ENCODE results near the gene CAMK4.
"Not testable (repeated sequence)": the region's sequence is repeated elsewhere in the genome, so short reads cannot be mapped to it uniquely, and the experiment has no call there.

The CAMK4 gene

GRCh38 chr5:111383288-111383970 is 159.2 kb downstream of the CAMK4 start:
- DNase-seq (ENCODE audit: low spot score), result no peak

- DNase-seq (ENCODE audit: low spot score), result no peak
Measured at GRCh38 chr5:111384220-111384619, 160.0 kb downstream of the CAMK4 start.

GRCh38 chr5:111385051-111385450 is 160.9 kb downstream of the CAMK4 start:
- DNase-seq (ENCODE audit: low spot score), result no peak

DNA sequence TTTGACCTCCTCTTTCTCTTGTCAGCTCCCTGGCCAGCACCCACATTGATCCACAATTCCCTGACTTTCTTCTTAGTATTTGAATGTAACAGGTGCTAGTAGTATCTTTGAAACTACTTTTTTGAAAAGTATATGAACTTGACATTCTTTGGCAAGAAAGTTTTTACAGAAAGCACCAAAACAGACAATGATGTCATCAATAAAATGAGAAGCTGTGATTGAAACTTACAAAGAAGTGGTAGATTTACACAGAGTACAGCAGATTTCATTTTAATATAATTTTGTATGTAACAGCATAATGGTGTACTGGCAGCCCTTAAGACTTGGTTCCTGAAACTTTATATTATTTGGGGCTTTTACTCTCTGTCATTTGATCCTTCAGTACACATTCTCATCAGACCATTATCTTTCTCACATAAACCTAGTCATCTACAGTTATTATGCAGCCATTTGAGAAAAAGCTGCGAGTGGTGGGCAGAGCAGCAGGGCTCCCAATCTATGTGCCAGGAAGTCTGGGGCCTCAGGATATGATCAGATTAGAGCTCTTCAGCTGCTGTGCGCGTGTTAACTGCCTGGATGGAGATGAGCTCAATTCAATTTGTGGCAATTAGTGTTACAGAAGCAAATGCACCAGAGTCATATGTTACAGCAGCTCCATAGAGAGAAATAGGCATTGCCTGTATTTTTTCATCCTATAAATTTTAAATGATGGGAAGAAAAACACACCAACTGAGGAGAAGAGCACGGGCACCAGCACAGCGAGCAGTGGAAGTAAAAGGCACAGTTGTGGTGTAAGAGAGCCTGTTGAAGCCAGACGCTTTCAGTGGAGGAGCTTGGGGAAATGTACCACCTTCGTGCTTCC is 162.0 kb downstream of the CAMK4 start:
- DNase-seq (ENCODE audit: low spot score), result no peak

- no peak for DNase-seq (ENCODE audit: low spot score)
Measured at GRCh38 chr5:111386832-111387162, 162.6 kb downstream of the CAMK4 start.

DNA sequence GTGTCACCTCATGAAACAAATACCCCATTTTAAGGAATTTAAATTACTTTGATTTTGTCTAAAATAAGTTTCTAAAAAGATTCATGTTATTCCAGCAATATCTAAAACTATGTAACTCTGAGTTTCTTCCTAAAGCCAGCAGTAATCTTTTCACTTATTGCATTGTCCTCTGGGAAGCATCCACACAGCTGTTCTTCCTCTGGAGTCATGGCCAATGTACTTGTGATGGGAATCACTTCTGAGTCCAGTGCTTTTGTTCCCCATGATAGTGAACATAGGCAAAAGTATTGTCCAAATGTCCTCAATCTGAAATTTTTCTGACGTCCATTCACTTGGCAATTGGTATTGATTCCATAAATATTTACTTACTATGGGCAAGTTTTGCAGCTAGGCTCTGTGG is 163.2 kb downstream of the CAMK4 start:
- no peak for DNase-seq (ENCODE audit: low spot score)

DNA sequence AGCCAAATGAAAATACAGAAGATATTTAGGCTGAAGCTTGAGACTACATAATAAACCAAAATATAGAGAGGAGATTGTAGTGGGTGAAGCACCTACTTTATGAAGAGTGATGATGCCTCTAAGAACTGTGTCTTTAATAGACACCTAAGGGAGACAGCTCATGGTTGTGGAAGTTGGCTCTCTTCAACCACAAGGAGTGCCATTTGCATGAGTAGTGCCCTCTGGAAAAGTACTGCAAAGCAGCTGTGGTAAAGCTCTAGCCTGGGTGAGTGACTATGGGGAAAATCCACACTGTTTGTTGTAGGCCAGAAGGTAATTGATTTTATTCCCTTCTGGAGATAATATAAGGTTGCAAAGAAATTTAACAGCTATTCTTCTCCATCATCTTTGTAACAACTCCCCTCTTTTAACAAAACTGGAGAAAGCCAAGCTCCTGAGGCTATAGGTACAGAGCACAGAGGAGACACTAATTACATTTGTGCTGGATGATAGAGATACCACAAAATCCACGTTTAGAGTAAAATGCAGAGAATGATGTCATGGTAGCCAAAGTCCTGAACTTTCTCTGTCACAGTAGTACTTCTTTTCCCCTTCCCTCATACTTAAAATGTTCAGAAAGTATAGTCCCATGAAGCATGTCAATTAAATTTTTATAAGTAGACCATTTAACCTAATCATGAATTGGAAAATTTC is 165.4 kb downstream of the CAMK4 start:
- peak; percentile 42 for DNase-seq (ENCODE audit: low spot score)

DNA sequence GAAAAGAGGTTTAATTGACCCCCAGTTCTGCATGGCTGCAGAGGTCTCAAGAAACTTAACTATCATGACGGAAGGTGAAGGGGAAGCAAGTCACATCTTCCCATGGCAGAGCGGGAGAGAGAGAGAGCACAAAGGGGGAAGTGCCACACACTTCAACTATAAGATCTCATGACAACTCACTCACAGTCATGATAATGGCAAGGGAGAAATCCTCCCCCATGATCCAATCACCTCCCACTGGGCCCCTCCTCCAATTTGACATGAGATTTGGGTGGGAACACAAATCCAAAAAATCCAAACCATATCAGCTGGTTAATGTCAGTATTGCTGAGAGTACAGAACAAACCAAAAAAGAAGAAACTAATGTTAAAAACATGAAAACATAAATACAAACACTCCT is 168.0 kb downstream of the CAMK4 start:
- no peak for DNase-seq (ENCODE audit: low spot score)

GRCh38 chr5:111394586-111394985 is 170.4 kb downstream of the CAMK4 start:
- DNase-seq (ENCODE audit: low spot score), result no peak

DNA sequence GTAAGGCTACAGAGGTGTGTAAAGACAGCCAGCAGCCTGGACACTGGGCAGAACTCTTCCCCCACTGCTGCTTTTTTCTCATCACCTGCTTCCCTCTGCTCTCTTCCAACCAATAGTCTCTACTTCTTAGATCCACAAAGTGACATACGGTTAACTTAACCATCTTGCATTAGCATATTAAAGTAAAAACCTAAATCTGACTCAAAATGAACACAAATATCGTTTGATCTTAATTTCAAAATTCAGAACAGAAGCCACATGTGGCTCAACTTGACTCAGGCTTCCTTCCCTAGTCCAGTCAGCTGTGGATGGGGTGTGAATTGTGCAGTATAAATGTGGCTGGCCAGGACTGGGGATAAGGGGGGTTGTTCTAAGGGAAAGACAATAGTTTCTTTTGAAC is 173.8 kb downstream of the CAMK4 start:
- no peak for DNase-seq (ENCODE audit: low spot score)

GRCh38 chr5:111399113-111399512 is 174.9 kb downstream of the CAMK4 start:
- DNase-seq (ENCODE audit: low spot score), result no peak

- DNase-seq (ENCODE audit: low spot score), result no peak
Measured at GRCh38 chr5:111401906-111402305, 177.7 kb downstream of the CAMK4 start.

- DNase-seq (ENCODE audit: low spot score), result no peak
Measured at GRCh38 chr5:111404270-111404769, 180.1 kb downstream of the CAMK4 start.

- DNase-seq (ENCODE audit: low spot score), result no peak
Measured at GRCh38 chr5:111407562-111407961, 183.4 kb downstream of the CAMK4 start.

GRCh38 chr5:111408817-111409216 is 184.6 kb downstream of the CAMK4 start:
- no peak for DNase-seq (ENCODE audit: low spot score)

- DNase-seq (ENCODE audit: low spot score), result not testable (repeated sequence)
Measured at GRCh38 chr5:111409266-111409665, 185.1 kb downstream of the CAMK4 start.

DNA sequence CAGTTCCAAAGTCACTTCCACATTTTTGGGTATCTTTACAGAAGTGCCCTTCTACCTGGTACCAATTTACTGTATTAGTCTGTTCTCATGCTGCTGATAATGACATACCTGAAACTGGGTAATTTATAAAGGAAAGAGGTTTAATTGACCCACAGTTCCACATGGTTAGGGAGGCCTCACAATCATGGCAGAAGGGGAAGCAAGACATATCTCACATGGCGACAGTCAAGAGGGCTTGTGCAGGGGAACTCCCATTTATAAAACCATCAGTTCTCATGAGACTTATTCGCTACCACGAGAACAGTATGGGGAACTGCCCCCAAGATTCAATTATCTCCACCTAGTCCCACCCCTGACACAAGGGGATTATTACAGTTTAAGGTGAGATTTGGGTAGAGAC is 185.9 kb downstream of the CAMK4 start:
- DNase-seq (ENCODE audit: low spot score), result not testable (repeated sequence)

GRCh38 chr5:111411301-111411700 is 187.1 kb downstream of the CAMK4 start:
- DNase-seq (ENCODE audit: low spot score), result no peak

GRCh38 chr5:111412593-111412992 is 188.4 kb downstream of the CAMK4 start:
- no peak for DNase-seq (ENCODE audit: low spot score)

GRCh38 chr5:111415053-111415452 is 190.9 kb downstream of the CAMK4 start:
- no peak for DNase-seq (ENCODE audit: low spot score)

DNA sequence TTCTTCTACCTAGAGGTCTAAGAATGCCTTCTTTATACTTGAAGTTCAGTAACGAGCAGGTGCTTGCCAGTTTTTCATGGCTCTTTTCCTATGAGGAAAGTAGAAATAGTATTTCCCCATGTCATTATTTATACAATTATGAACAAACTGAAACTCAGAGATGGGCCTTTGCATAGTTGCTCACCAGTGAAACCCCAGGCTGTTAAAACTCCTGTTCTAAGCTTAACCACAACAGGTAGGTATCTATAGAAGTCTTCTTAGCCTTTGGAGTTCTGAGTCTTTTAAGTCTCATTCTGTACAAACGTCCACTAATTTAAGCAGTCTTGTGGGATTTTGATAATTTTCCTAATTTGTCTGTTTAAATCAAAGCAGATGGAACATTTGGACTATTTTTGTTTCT is 198.1 kb downstream of the CAMK4 start:
- DNase-seq (ENCODE audit: low spot score), result no peak

GRCh38 chr5:111422747-111423720 is 198.8 kb downstream of the CAMK4 start:
- no peak for DNase-seq (ENCODE audit: low spot score)
